HG03442 (cell line): ENCODE results near the gene SLC17A3.

Source experiments
- ATAC-seq: cut with Tn5 transposase; IDR thresholded peaks from one replicate; pipeline ENCODE4 v1.9.1; 2021; ENCODE audit warnings: mild to moderate bottlenecking, moderate library complexity; ENCODE audit not compliant: unreplicated experiment

SLC17A3 gene, protein sequence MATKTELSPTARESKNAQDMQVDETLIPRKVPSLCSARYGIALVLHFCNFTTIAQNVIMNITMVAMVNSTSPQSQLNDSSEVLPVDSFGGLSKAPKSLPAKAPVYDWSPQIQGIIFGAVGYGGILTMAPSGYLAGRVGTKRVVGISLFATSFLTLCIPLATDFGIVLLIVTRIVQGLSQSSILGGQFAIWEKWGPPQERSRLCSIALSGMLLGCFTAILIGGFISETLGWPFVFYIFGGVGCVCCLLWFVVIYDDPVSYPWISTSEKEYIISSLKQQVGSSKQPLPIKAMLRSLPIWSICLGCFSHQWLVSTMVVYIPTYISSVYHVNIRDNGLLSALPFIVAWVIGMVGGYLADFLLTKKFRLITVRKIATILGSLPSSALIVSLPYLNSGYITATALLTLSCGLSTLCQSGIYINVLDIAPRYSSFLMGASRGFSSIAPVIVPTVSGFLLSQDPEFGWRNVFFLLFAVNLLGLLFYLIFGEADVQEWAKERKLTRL

DNA sequence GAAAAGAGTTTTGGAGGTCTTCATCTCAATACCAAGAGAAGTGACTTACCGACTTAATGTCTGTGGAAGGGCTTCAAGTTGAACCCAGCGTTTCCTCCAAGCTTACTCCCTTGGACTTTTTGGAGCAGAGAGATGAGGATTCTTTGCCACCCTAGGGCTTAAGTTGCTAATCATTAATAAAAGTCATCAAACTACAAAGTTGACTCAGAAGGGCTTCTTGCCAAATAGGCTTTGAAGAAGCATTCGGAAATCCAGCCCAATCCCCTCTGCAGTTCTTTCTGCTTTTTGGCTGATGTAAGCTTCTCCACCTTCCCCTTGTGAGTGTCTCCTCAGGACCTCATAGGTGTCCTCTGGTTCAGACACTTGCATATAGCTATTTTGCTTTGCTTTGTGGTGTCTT, at the start of gene SLC17A3:
Gene SLC17A3, minus strand, starts transcription at position 126 of the 400 bp plus-strand sequence. CDS start 5,856 bp downstream, outside the sequence.
- no peak for ATAC-seq

DNA sequence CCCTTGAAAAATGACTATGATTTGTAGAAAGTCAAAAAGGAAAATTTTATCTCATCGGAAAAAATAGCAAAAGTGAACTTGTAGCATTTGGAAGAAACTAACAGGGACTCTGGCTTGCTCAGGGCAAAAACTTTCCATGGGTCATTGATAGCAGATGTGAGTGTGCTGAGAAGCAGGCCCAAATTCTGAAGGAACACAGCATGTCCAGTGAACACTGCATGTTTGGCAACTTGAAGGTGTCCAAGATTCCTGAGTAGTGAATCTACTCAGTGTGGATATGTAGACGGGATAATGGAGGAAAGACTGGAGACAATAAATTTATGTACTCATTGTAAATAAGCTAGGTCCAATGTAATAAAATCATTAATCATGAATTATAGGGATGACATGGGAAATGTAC, 48.3 kb upstream of the SLC17A3 start:
- ATAC-seq, result no peak

DNA sequence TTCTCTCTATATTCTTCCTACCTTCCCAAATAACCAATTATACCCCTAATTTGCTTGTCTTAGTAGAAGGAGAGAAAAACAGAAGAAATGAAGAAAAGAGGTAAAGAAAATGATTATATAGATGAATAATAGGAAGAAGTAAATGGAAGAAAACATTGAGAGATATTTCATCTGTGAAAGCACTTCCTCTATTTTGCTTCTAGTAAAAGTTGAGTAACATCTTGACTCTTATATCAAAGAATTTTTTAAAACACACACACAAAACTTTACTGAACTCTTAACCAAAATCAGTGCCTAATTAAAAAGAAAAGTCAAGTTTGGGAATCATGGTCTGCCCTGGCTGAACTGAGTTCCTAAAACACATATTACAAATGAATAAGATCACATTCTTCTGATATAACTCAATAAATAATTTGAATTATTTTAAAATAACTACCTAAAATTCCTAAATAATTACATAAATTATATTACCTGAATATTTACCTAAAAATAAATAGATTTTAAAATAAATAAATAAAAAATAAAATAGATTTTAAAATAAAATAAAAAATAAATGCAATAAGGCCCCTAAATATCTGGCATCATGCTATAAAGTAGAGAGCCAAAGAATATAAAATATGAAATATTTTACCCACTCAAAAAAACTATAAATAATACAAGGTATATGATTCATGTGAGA, 47.6 kb upstream of the SLC17A3 start:
- no peak for ATAC-seq

DNA sequence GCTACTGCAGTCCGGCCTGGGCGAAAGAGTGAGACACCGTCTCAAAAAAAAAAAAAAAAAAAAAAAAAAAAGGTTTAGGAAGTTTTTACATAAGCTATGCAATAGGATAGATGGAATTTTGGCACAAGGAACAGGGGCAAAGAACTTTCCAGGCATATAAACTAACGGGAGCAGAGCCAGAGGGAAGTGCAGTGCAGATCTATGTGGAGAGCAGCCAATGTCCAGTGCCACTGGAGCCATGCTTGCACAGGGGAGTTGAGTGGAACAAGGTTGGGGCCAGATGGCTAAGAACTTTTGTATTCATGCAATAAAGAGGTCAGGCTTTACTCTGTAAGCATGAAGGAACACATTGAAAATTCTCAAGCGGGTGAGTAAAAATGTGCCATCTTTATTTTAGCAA, 45.6 kb upstream of the SLC17A3 start:
- ATAC-seq, result no peak

DNA sequence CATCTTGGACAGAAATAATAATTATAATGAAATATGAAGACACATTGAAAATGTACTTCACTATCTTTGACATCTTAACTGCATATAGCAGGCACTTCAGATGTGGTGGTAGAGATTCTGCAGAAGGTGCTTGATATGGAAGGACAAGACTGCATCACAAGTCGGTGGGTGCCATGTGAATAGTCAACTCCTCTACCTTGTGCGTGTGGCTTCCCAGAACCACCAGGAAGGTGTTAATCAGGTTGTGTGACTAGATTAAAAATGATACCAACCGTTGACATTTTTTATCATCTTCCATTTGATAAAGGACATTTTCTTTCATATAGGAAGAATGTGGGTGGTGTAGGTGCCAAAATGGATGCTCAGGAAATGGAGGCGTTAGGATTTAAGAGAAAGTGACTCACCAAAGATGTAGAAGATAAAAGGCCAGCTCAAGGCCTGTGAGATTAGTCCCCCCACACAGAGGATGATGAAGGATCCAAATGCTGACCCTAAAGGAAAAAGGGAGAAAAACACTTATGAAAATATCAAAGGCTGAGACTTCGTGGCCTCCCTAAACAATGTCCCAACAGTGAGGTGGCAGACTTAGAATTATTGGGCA, 44.1 kb upstream of the SLC17A3 start:
- no peak for ATAC-seq

DNA sequence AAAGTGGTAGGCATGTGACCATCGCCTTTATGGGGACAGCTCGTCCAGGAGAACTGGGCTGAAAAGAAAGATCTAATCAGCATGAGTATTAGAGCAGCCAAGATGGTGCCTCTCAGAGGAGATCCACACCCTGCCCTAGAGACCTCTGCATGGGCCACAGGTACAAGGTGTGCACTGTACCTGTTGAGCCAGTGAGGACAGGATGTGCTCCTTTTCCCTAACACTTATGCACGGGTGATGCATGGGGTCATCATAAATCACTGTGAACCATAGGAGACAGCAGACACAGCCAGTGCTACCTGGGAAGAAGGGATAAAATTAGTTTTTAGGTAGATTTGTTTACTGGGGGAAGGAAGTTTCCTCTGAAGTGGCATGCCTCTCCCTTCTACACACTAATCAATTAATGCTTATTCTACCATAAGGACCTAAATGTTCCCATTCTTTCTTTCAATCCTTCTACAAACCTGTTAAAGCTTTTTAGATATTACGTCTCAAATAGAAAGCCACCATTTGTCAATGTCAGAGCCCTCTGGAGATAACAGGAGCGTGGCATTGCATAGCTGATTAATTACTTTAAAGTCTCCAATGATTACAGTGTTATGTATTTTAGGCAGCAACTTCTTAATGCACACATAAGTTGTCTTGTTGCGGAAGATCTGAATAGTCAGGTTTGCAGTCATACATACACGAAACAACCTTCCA, 42.9 kb upstream of the SLC17A3 start:
- ATAC-seq, result no peak

DNA sequence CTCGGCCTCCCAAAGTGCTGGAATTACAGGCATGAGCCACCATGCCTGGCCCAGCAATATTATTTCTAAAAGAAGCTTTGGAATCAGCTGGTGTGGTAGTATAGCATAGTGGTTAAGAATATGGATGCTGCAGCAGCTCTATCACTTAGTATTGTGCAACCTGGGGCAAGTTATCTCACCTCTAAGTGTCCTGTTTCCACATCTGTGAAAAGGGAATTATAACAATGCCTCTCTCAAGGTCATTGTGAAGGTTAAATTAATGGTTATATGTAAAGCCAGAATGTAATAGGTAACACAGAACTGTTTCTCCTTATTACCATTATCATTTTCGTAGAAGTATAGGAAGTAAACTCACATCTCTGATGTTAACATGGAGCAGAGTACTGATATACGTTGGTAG, 42.3 kb upstream of the SLC17A3 start:
- no peak for ATAC-seq

DNA sequence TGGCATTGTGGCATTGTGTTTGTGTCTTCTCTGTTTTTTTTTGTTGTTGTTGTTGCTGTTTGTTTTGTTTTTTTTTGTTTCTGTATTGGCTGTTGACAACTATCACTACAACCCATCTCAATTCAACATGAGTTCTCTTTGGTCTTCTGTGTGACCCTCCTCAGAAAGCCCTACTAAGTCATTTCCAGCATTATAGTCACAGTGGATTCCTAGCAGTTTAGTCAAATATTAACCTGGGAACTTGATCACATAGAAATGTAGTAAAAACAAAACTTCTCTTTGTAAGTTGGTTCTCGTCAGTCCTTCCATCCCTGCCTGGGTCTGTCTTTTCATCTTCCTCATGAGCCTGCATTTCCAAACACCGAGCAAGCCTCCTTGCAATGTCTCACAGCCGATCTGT, 39.7 kb upstream of the SLC17A3 start:
- ATAC-seq, result no peak

DNA sequence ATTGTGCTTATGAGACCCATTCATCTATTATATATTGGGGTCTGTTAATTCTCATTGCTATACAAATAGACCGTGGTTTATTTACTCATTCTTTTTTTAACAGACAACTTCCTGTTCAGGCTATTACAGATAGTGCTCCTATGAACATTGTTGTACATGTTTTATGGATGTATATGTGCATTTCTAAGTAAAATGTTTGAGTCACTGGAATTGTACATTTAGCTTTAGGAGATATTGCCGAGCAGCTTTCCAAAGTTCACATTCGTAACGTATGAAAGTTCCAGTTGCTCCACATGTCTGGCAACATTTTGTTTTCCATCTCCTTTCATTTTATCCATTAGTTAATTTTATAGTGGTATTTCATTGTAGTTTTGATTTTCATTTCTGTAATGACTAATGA, 37.3 kb upstream of the SLC17A3 start:
- no peak for ATAC-seq

DNA sequence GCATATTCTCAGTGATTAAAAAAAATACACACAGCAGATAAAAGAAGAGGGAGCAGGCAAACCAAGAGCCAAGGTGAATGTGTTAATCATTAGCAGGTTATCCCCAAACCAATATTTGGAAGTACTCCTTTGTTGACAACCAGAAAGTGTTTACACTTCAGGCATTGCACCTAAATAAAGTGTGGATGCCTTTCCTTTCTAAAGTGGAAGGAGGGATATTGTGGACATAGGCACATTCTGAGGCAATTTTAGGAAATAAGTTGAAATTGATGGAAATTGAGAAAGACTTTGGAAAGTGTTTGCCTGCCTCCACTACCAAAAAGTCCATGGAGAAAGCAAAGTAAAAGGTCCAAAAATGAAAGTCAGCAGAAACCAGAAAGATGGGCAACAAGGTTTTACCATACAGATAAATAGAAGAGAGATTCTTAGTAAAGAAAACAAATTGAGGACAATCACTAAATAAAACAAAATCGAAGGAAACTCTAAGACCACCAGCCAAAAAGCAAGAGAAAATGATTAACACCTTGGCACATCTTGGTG, 33.5 kb upstream of the SLC17A3 start:
- ATAC-seq, result no peak

DNA sequence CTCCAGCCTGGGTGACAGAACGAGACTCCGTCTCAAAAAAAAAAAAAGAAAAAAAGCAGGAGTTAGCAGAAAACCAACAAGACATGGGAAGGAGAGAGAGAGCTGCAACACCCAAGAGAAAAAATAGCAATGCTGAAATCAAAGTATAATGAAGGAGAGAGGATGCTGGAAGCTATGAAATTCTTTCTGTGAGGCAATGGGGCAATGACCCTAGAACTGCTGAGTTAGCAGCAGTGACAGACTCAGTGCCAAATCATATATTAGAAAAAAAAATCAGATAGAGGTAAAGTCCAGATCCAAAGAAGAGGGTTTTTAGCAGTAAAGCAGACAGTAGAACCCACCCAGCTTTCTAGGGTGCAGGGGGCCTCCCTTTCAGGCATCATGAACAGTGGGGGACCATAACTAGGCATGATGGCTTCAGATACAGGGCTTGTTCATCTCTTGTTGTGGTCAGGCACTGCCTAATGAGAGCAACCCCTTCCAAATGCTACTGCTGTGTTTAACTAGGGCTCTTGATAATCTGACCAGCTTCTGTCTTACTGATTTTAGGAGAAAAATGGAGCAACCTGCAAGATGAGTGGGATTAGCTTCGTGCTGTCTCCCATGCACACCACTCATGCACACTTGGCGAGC, 29.5 kb upstream of the SLC17A3 start:
- ATAC-seq, result no peak

DNA sequence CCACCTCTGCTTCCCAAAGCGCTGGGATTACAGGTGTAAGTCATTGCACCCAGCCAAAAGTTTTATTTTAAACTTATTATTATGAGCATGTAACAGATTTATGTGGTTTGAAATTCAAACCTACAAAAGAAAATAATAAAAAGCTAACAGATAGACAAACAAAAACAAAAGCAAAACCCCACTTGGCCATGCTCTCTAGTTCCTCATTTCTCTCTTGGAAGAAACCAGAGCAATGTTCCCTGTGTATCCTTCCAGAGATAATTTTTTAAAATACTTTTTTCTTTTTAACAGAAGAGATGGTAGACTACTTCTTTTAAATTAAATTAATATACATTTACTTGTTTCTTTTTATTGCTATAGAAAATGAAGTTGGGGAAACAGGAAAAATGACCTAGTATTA, 28.0 kb upstream of the SLC17A3 start:
- no peak for ATAC-seq

DNA sequence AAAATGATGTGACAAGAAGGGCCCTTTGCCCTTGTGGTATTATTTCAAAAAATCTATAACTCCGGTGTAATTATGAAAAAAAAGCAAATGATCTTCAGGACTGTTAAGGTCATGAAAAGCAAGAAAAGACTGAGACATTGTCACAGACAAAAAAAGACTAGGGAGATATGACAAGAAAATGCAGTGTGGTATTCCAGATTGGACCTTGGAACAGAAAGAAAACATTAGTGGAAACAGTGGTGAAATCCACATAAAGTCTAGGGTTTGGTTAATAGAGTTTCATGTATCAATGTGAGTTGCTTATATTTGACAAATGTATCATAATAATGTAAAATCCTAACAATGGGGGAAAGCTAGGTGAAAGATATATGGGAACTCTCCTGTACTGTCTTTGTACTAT, 26.8 kb upstream of the SLC17A3 start:
- ATAC-seq, result no peak

DNA sequence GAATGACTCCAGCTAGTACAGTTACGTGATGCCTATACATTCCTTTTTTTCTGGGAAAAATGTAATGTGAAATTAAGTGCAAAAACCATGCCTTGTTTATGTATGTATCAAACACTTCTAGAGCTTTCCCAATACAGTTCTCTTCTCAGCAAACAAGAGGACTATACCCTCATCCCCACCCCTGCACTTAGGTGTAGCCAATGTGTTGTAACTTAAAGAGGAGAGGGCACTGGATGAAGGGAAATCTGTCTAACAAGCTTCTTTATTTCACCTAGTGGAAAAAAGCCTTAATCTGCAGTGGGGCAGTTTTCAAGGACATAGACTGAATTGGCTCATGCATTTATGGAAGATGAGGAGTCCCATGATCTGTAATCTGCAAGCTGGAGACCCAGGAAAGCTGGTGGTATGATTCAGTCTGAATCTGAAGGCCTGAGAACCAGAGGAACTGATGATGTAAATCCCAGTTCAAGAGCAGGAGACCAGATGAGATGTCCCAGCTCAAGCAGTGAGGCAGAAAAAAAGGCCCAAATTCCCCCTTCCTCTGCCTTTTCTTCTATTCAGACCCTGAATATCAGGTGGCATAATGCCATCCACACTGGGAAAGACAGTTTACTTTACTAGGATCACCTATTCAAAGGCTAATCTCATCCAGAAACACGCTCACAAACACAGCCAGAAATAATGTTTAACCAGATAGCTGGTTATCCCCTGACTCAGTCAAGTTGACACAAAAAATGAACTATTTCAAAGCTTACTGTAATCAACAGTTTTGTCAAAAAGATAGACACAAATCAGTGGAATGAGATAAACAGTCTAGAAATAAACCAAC, 25.8 kb upstream of the SLC17A3 start:
- ATAC-seq, result no peak

DNA sequence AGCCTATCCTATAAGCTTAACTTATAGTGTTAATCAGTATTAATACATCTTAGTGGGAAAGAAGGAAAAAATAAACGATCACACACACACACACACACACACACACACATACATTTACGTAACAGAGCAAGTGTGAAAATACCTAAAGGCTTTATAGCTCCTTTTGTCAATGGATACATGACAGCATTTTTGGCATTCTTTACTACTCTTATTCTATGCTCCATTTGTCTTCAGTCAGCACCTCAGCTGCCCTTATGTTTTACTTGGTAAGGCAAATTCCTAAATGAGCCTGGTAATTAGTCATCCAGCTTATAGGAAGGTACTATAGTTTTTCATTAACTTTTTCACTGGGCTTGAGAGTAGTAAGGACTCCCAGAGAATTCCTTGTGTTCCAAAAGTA, 25.1 kb upstream of the SLC17A3 start:
- ATAC-seq, result no peak

DNA sequence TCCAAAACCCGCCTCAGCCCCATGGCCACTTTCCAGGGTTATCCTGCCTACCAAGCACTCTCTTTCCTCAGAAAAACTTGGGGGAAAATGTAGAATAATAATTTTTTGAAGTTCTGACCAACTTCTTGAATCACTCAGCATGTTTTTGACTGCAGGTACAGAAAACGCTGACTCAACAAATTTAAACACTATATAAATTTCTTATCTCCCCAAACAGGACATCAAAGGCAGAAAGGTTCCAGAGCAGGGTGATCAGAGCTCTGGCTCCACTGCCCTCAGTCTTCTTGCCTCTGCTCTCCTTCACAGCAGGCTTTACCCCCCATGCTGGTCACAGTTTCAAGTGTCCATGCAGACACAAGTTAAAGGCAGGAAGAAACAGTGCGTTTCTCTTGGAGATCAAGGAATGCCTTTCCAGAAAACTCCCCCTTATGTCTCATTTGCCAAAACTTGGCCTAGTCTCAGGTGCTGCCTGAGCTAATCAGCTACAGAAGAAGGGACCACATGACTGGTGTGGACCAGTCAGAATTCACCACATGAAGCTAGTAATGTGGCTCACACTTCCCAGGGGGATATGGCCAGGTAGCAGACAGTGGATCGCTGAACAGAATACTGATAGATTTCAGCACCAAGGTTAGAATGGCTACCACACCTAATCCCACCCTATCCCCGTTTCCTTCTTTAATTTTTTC, 24.4 kb upstream of the SLC17A3 start:
- ATAC-seq, result no peak

DNA sequence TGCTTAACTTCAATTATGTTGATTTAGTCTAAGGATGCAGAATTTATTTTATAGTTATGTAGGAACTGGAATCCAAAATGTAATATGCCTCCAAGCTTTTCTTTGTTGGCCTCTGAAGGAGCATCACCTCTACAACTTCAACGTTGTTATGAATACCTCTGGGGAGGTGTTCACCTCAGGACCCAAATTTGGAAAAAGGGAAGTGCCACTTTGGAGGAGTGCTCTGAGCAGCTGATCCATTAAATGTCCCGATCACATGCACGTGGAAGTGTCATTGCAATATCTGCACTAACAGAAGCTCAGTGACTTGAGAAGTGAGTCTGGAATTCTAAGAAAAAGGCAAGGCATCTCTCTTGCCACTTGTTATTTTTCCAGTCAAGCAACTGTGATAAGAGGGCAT, 22.2 kb upstream of the SLC17A3 start:
- ATAC-seq, result no peak

DNA sequence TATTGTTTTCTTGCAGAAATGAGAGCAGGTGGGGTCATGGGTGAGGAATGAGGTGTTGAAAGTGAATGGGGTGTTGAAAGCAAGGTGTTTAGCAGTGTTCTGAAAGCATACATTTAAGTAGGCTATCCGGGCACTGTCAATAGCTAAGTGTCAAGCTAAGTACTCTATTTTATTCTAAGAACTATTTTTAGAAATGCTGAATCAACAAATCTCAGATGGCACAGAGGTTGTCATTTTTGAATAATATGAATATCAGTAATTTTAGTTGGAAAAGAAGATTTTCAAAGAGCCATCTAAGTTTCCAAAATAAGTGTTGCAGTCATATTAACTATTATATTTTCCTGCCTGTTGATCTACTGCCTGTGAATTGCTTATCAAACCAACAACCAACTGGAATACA, 21.7 kb upstream of the SLC17A3 start:
- ATAC-seq, result no peak

DNA sequence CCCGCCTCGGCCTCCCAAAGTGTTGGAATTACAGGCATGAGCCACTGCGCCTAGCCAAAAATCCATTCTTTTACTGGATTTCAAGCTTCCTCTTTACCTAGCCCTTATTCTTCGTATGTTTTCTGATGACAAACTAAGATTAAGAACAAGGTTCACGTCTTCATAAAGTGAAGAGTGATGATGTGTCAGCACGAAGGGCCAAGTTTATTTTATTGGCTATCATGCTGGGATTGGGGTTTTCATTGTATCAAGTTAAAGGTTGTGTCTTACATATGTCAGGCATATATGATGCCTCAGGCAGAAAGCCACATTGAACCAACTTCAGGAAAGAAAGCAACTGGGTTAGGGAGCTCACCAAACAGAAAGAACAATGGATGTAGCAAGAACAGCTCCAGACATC, 19.7 kb upstream of the SLC17A3 start:
- ATAC-seq, result no peak
